DOHH2 (cell line): ENCODE data around the gene STX8.

Experiments used
- EZH2phosphoT487 ChIP-seq: fragments of 200-600 bp; sonication (generic); IDR thresholded peaks from 2 replicates; pipeline ENCODE4 v1.6.1; 2017; ENCODE audit warnings: borderline replicate concordance, mild to moderate bottlenecking, antibody characterized with exemption, low read length, moderate library complexity, mixed read lengths
- TF ChIP-seq, protein P1 (sequence below): fragments of 200-600 bp; sonication (generic); IDR thresholded peaks from one replicate; pipeline ENCODE4 v1.5.1; 2014; ENCODE audit warnings: antibody characterized with exemption, mild to moderate bottlenecking, low read depth, low read length; ENCODE audit not compliant: poor library complexity, severe bottlenecking

DNA sequence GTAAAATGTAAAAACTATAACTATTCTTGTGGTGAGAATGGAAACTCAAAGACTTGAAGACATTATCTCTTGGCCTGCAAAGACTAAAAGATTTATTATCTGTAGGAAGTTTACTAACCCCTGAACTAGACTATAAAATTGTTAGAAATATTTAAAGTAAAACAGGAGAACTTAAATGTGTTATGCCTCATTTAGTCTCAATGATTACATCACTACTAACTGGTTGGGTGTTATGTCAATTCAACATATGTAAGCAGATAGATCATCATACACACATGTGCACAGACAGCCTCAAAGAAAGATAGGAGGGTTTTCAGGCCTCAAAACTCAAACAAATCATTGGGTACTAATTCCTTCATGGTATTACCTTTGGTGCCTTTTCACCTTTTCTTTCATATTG is 7.6 kb downstream of the STX8 start:
- TF ChIP-seq, protein P1, sequence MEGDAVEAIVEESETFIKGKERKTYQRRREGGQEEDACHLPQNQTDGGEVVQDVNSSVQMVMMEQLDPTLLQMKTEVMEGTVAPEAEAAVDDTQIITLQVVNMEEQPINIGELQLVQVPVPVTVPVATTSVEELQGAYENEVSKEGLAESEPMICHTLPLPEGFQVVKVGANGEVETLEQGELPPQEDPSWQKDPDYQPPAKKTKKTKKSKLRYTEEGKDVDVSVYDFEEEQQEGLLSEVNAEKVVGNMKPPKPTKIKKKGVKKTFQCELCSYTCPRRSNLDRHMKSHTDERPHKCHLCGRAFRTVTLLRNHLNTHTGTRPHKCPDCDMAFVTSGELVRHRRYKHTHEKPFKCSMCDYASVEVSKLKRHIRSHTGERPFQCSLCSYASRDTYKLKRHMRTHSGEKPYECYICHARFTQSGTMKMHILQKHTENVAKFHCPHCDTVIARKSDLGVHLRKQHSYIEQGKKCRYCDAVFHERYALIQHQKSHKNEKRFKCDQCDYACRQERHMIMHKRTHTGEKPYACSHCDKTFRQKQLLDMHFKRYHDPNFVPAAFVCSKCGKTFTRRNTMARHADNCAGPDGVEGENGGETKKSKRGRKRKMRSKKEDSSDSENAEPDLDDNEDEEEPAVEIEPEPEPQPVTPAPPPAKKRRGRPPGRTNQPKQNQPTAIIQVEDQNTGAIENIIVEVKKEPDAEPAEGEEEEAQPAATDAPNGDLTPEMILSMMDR = no peak
- no peak for TF ChIP-seq EZH2phosphoT487
